ENCODE data around the gene NSFL1C. TPM values are rescaled to one million over a fixed set of nuclear protein-coding genes. Genes with fewer than 3 reads are reported as not detected.

NSFL1C gene
- total RNA-seq, 2 donors from 2014 or later = 57.7 to 63.1 TPM

DNA sequence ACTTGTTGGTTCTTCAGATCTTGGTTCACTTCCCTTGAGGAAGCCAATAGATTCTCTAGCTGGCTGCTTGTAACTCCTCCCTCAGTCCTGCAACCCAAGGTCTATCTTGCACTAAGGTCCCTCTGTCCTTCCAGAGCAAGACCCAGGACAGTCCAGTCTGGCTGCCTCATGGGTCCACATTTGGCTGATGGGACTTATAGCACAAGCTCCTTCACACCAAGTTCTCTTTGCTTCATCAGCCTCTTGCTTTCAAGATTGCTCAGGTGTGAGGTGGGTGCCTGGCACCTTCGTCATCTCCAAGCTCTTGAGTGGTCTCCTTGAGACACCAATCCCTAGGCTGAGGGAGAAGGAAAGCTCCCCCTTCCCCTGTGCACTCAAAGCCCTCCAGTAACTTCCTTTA, 28.3 kb downstream of the NSFL1C start:
- no peaks in the 10 kb centered on the region for H3K9me3 ChIP-seq (ENCODE audit: control insufficient read depth, low read length, poor library complexity, severe bottlenecking)
- no peak overlapping the region for H3K27ac Mint-ChIP-seq
- peaks cover 29% of the 10 kb centered on the region for H3K4me1 Mint-ChIP-seq
- H3K4me3 Mint-ChIP-seq = peak overlapping the region; percentile 19
- DNase-seq (no peak), ATAC-seq (no peak)
- no peaks in the 10 kb centered on the region for H3K36me3 Mint-ChIP-seq (ENCODE audit: low read depth)
- H3K27me3 Mint-ChIP-seq = no peaks in the 10 kb centered on the region

DNA sequence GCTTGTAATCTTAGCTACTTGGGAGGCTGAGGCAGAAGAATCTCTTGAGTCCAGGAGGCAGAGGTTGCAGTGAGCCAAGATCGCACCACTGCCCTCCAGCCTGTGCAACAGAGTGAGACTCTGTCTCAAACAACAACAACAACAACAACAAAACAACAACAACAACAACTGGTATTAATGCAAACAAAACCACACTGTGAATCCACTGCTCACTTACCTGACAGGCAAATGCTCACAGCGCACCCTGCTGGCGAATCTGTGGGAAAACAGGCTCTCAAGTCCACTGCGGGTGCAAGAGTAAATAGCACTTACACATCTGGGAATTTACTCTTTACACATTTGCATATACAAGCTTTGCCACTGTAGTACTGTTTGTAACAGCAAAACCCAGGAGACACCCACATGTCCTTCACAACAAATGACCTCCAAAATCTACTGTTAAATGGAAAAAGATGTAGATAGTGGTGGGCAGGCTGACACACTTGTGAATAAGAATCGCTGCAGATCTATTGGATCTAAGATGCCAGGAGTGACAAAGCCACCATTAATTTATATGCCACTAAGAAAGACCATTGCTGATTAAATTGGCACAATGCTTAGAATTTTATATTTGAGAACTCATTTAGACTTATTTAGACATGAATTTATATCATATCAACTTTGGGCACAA, 29.3 kb downstream of the NSFL1C start:
- DNase-seq (peak; percentile 67 to 68 (median 67)), ATAC-seq (peak; percentile 66)
- Mint-ChIP-seq H3K4me1 (peaks cover 32% of the 10 kb centered on the region), H3K27me3 (no peaks in the 10 kb centered on the region), H3K36me3 (ENCODE audit: low read depth) (no peaks in the 10 kb centered on the region), H3K27ac (peak overlapping the region; percentile 27), H3K4me3 (peak overlapping the region; percentile 3)
- no peaks in the 10 kb centered on the region for H3K9me3 ChIP-seq (ENCODE audit: control insufficient read depth, low read length, poor library complexity, severe bottlenecking)

DNA sequence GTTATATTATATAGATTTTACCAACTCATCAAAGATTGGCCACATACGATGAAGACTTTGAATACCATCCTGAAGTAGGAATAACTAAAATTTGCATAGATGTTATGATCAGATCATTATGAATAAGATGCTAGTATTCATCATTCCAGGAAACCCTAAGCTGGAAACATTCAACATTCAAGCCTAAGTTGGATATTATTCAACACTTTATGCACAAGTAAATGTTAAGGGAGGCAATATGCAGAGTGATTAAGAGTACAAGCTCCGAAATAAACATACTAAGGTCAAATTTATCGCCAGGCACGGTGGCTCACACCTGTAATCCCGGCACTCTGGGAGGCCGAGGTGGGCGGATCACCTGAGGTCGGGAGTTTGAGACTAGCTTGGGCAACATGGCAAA, 30.4 kb downstream of the NSFL1C start:
- H3K36me3 Mint-ChIP-seq (ENCODE audit: low read depth) = no peaks in the 10 kb centered on the region
- no peak overlapping the region for H3K4me3 Mint-ChIP-seq
- DNase-seq (no peak), ATAC-seq (no peak)
- peaks cover 27% of the 10 kb centered on the region for H3K4me1 Mint-ChIP-seq
- H3K27me3 Mint-ChIP-seq = no peaks in the 10 kb centered on the region
- no peaks in the 10 kb centered on the region for H3K9me3 ChIP-seq (ENCODE audit: control insufficient read depth, low read length, poor library complexity, severe bottlenecking)
- H3K27ac Mint-ChIP-seq = no peak overlapping the region

DNA sequence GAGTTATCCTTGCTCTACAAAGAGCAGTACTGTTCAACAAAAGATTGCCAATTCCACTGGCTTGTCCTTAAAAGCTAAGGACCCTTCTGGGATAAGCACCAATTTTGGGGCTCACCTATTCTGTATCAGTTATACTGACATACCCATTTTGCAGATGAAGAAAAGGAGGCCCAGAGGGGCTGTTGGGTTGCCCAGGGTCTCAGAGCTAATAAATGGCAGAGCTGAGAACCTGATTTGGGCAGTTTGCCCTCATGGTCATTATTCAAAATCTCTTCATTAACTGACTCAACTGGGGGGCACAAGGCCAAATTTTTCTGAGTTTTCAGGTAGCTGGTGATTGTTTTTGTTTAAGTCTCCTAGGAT, 31.3 kb downstream of the NSFL1C start:
- DNase-seq (no peak), ATAC-seq (no peak)
- peaks cover 26% of the 10 kb centered on the region for H3K4me1 Mint-ChIP-seq
- no peak overlapping the region for H3K27ac Mint-ChIP-seq
- no peaks in the 10 kb centered on the region for H3K9me3 ChIP-seq (ENCODE audit: control insufficient read depth, low read length, poor library complexity, severe bottlenecking)
- H3K27me3 Mint-ChIP-seq = no peaks in the 10 kb centered on the region
- H3K36me3 Mint-ChIP-seq (ENCODE audit: low read depth) = no peaks in the 10 kb centered on the region
- H3K4me3 Mint-ChIP-seq = peak overlapping the region; percentile 12

DNA sequence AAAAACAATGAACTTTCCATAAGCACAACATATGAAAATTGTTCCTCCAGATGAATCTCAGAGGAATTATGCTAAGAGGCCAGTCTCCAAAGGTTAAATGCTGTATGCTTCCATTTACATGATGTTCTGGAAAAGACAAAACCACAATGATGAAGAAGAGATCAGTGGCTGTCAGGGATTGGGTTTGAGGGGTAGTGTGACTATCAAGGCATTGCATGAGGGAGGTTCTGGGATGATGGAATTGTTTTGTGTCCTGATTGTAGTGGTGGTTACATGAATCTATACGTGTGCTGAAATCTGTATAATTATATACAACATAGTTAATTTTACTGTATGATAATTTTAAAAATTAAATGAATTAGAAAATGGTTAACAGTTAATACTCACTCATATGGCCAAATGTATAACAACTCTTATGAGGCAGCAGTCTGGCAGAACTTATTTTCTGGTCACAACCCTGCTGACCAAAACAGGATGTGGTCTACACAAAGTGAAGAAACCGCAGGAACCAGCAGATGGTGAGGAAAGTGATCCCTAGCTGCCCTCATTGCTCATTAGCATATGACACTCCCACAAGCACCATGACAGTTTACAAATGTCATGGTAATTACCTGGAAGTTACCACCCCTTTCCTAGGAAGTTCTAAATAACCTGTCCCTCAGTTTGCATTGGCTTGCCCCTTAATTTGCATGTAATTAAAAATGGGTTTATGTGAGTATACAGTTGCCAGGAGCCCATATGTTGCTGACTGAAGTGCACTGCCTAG, 31.9 kb downstream of the NSFL1C start:
- DNase-seq (peak in 1 of 3 donors; percentile 14), ATAC-seq (peak; percentile 87)
- H3K4me1 Mint-ChIP-seq = peaks cover 24% of the 10 kb centered on the region
- no peaks in the 10 kb centered on the region for H3K27me3 Mint-ChIP-seq
- H3K9me3 ChIP-seq (ENCODE audit: control insufficient read depth, low read length, poor library complexity, severe bottlenecking) = no peaks in the 10 kb centered on the region
- no peak overlapping the region for H3K27ac Mint-ChIP-seq
- no peaks in the 10 kb centered on the region for H3K36me3 Mint-ChIP-seq (ENCODE audit: low read depth)
- peak overlapping the region; percentile 49 for H3K4me3 Mint-ChIP-seq

DNA sequence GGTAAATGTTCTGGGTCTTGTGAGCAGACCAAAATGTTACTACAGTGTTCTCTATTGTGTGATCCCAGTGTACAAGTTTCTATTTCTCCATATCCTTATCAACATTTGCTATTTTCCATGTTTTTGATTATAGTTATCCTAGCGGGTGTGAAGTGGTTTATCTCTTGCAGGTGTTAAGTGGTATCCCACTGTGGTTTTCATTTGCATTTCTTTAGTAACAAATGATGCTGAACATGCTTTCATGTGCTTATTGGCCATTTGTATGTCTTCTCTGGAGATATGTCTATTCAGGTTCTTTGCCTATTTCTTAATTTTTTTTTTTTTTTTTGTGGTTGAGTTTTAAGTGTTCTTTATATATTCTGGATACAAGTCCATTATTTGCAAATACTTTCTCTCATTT, 35.5 kb downstream of the NSFL1C start:
- H3K9me3 ChIP-seq (ENCODE audit: control insufficient read depth, low read length, poor library complexity, severe bottlenecking) = no peaks in the 10 kb centered on the region
- H3K4me1 Mint-ChIP-seq = peaks cover 22% of the 10 kb centered on the region
- no peaks in the 10 kb centered on the region for H3K27me3 Mint-ChIP-seq

DNA sequence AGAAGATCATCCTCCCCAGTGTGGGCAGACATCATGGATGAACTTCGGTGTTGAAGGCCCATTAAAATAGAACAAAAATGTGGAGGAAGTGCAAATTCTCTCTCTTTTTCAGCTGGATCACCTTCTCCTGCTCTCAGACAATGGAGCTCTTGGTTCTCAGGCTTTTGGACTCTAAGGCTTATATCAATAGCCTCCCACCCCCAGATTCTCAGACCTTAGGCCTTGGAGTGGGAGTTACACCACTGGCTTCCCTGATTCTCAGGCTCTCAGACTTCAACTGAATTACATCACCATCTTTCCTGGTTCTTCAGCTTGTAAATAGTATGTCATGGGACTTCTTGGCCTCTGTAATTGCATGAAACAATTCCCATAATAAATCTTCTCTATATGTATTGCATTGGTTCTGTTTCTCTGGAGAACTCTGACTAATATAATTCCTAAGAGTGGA, 36.6 kb downstream of the NSFL1C start:
- peaks cover 17% of the 10 kb centered on the region for H3K4me1 Mint-ChIP-seq
- no peak overlapping the region for H3K27ac Mint-ChIP-seq
- H3K36me3 Mint-ChIP-seq (ENCODE audit: low read depth) = no peaks in the 10 kb centered on the region
- H3K27me3 Mint-ChIP-seq = no peaks in the 10 kb centered on the region
- no peaks in the 10 kb centered on the region for H3K9me3 ChIP-seq (ENCODE audit: control insufficient read depth, low read length, poor library complexity, severe bottlenecking)
- H3K4me3 Mint-ChIP-seq = no peak overlapping the region
- ATAC-seq (no peak), DNase-seq (no peak)

More for the DNA sequence above, 35.5 kb downstream of the NSFL1C start:
- no peak overlapping the region for H3K4me3 Mint-ChIP-seq
- H3K36me3 Mint-ChIP-seq (ENCODE audit: low read depth) = no peaks in the 10 kb centered on the region
- H3K27ac Mint-ChIP-seq = no peak overlapping the region
- DNase-seq (no peak), ATAC-seq (no peak)

DNA sequence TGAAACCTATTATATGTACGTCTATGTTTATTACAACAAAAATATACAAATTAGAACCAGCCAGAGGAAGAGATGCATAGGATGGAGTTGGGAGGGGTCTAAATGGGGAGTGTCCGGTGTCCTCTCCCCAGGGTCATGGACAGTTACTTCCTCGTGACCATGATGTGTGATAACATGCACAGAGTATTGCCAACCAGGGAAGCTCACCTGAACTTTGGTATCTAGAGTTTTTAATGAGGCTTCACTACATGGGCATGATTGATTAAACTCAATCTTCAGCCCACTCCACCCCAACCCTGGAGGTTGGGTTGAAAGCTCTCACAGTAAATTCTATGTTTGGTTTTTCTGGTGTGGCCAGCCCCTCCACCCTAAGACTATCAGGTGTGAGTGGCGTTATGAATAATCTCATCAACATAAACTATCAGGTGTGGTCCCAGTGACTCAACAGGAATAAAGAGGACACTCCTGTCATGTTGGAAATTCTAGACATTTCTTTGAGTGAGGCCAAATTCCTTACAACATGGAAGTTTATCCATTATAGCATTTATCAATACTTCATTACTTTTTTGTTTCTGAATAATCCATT, 37.4 kb downstream of the NSFL1C start:
- Mint-ChIP-seq H3K36me3 (ENCODE audit: low read depth) (no peaks in the 10 kb centered on the region), H3K27ac (no peak overlapping the region), H3K27me3 (no peaks in the 10 kb centered on the region), H3K4me1 (peaks cover 14% of the 10 kb centered on the region), H3K4me3 (no peak overlapping the region)
- no peaks in the 10 kb centered on the region for H3K9me3 ChIP-seq (ENCODE audit: control insufficient read depth, low read length, poor library complexity, severe bottlenecking)
- no peak for DNase-seq
- ATAC-seq = no peak

DNA sequence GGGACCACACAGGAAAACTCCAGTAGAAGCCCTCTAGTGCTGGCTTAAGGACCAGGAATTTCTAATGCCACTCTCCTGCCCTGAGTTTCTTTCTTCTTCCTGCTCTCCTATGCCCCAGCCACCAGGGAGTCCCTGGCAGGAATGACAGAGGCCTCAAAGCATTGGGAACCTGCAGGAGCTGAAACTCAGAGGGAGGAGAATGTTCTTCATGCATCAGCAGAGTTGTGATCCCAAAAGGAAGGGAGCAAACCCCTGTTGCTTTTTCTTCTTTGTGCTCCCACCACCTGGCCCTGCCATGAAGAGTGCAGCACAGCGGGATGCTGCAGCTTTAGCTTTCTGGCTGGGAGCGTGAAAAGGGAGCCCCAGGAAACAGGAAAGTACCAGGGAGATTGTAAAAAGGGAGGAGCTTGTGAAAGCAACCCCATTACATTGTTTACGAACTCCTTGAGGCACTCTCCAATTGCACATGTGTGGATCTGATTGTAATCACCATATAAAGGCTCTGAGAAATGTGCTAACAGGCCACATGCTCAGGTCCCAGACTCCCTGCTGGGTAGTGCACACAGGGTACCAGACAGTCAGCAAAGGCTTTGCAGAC, 39.1 kb downstream of the NSFL1C start:
- ATAC-seq (no peak), DNase-seq (no peak)
- Mint-ChIP-seq H3K27me3 (no peaks in the 10 kb centered on the region), H3K4me1 (peaks cover 14% of the 10 kb centered on the region), H3K27ac (no peak overlapping the region), H3K4me3 (no peak overlapping the region), H3K36me3 (ENCODE audit: low read depth) (peaks cover 2% of the 10 kb centered on the region)
- no peaks in the 10 kb centered on the region for H3K9me3 ChIP-seq (ENCODE audit: control insufficient read depth, low read length, poor library complexity, severe bottlenecking)

DNA sequence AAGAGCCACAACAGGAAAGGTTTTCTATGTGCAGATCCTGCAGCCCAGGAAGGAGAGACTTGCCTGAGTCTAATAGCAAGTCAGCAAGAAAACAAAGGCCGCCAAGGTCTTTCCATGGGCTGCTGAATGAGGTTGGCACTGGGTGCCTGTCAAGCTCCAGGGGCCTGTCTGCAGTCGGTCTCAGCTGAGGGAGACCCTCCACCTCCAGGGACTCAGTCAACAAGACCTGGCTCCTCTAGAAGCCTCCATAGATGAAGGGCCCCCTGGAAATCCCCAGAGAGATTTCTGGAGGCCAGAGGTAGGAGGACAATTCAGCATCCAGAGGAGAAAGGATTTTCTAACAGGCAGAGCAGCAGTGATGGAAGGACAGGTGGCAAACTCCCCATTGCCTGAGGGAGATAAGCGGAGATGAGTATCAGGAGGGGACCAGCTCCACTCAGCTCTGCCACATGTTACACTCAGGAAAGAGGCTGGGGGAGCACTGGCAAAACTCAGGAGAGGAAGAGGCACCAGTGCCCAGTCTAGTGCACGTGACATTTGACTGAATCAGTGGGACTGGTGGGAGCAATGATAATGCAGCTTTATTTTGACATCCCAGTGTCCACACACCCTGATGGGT, 40.3 kb downstream of the NSFL1C start:
- DNase-seq (no peak), ATAC-seq (no peak)
- H3K36me3 Mint-ChIP-seq (ENCODE audit: low read depth) = peaks cover 2% of the 10 kb centered on the region
- H3K4me3 Mint-ChIP-seq = no peak overlapping the region
- peak overlapping the region; percentile 60 for H3K27ac Mint-ChIP-seq
- H3K9me3 ChIP-seq (ENCODE audit: control insufficient read depth, low read length, poor library complexity, severe bottlenecking) = no peaks in the 10 kb centered on the region
- no peaks in the 10 kb centered on the region for H3K27me3 Mint-ChIP-seq
- H3K4me1 Mint-ChIP-seq = peaks cover 13% of the 10 kb centered on the region

DNA sequence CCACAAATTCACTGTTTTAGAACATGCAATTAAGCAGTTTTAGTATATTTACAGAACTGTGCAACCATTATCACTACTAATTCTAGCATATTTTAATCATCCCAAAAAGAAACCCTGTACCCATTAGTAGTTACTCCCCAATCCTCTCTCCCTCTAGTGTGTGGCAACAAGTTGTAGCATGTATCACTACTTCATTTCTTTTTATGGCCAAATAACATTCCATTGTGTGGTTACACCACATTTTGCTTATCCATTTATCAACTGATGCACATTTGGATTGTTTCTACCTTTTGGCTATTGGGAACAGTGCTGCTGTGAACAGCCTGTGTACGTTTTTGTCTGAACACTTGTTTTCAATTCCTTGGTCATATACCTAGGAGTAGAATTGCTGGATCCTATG, 42.3 kb downstream of the NSFL1C start:
- DNase-seq = no peak
- Mint-ChIP-seq H3K4me3 (no peak overlapping the region), H3K27ac (no peak overlapping the region), H3K36me3 (ENCODE audit: low read depth) (peaks cover 2% of the 10 kb centered on the region), H3K27me3 (no peaks in the 10 kb centered on the region), H3K4me1 (peaks cover 13% of the 10 kb centered on the region)
- H3K9me3 ChIP-seq (ENCODE audit: control insufficient read depth, low read length, poor library complexity, severe bottlenecking) = no peaks in the 10 kb centered on the region
- no peak for ATAC-seq

DNA sequence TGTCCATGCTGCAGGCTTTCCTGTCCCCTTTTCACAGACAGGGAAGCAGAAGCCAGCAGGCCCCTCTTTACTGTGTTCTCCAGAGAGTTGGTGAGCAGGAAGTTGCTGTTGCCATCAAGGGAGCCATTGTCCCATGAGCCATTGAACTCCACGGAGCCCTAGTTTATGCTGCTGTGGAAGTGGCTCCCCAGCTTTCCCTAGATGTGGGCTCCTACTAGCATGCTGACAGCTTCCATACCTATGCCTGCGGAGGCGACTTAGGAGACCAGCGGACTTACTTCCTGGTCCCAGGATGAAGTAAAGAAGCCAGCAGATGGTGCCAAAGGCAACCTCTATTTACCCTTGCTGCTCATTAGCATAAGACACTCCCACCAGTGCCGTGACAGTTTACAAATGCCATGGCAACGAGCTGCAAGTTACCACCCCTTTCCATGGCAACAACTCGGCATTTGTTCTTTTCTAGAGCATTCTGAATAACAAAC, 43.0 kb downstream of the NSFL1C start:
- H3K27ac Mint-ChIP-seq = no peak overlapping the region
- no peaks in the 10 kb centered on the region for H3K9me3 ChIP-seq (ENCODE audit: control insufficient read depth, low read length, poor library complexity, severe bottlenecking)
- peak; percentile 75 for ATAC-seq

DNA sequence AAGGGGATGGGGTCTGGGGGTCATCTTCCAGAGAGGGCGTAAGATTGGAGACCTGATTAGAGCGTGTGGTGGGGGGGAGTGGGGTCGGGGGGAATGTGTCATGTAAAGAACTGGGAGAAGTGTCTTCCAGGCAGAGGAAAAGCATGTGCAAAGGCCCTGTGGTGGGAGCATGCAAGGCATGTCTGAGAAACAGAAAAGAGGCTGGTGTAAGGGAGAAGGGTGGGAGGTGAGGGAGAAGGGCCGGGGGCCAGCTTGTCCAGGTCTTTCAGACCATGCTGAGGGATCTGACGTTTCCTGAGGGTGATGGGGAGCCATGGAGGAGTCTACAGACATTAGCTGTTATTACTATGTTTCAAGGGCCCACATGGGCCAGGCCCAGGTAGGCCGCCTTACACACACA, 43.4 kb downstream of the NSFL1C start:
- Mint-ChIP-seq H3K4me1 (peaks cover 13% of the 10 kb centered on the region), H3K4me3 (no peak overlapping the region), H3K36me3 (ENCODE audit: low read depth) (peaks cover 2% of the 10 kb centered on the region), H3K27ac (no peak overlapping the region), H3K27me3 (no peaks in the 10 kb centered on the region)
- no peaks in the 10 kb centered on the region for H3K9me3 ChIP-seq (ENCODE audit: control insufficient read depth, low read length, poor library complexity, severe bottlenecking)
- DNase-seq (no peak), ATAC-seq (no peak)

More for the DNA sequence above, 43.0 kb downstream of the NSFL1C start:
- peaks cover 2% of the 10 kb centered on the region for H3K36me3 Mint-ChIP-seq (ENCODE audit: low read depth)
- no peak for DNase-seq
- H3K4me1 Mint-ChIP-seq = peaks cover 13% of the 10 kb centered on the region
- H3K4me3 Mint-ChIP-seq = no peak overlapping the region
- no peaks in the 10 kb centered on the region for H3K27me3 Mint-ChIP-seq
